ENCODE measurements around the gene FADS3. TPM values are rescaled to one million over a fixed set of nuclear protein-coding genes. Genes with fewer than 3 reads are reported as not detected.

FADS3 gene
- total RNA-seq, 3 donors from 2014 or later (not counting 1 experiment from before 2014, with no cell fraction given): 10.8 to 17.8 (median 11.5) TPM

DNA sequence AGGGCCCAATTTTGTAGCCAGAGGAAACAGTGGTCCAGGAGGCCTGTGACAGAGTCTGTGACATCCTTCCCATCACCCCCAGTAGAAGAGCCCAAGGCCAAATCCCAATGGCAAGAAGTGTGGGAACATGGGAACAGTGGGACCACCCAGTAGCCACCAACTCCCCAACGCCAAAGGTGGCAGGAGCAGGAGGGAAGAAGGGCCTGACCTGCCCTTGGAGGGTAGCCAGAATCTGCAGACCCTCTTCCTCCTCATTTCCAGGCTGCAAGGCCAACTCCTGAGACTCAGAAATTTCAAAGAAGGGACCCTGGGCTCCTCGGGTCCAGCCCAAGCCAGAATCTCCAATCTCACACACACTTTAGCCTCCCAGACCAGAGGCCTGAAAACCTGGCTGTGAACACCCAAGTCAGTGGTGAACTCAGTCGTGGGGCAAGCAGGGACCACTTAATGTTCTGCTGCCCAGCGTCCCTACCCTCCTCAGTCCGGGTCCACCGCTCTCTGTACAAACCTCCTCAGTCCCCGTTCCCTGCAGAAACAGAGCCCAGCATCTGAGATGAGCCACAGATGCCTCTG, 19.9 kb upstream of the FADS3 start:
- TF ChIP-seq, protein P1, sequence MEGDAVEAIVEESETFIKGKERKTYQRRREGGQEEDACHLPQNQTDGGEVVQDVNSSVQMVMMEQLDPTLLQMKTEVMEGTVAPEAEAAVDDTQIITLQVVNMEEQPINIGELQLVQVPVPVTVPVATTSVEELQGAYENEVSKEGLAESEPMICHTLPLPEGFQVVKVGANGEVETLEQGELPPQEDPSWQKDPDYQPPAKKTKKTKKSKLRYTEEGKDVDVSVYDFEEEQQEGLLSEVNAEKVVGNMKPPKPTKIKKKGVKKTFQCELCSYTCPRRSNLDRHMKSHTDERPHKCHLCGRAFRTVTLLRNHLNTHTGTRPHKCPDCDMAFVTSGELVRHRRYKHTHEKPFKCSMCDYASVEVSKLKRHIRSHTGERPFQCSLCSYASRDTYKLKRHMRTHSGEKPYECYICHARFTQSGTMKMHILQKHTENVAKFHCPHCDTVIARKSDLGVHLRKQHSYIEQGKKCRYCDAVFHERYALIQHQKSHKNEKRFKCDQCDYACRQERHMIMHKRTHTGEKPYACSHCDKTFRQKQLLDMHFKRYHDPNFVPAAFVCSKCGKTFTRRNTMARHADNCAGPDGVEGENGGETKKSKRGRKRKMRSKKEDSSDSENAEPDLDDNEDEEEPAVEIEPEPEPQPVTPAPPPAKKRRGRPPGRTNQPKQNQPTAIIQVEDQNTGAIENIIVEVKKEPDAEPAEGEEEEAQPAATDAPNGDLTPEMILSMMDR (IDR thresholded peaks at IDR 0.05): no peak
- Histone ChIP-seq H3K4me3 (ENCODE audit: low read length) (no peak overlapping the region), H3K9me3 (ENCODE audit: control insufficient read depth, insufficient read depth, low read length) (no peaks in the 10 kb centered on the region), H3K36me3 (ENCODE audit: control insufficient read depth, insufficient read depth, low read length) (no peaks in the 10 kb centered on the region), H3K4me1 (ENCODE audit: control insufficient read depth, insufficient read depth, low read length) (peaks cover 5% of the 10 kb centered on the region), H3K27ac (ENCODE audit: low read length) (no peak overlapping the region), H3K27me3 (ENCODE audit: control insufficient read depth, insufficient read depth, low read length) (no peaks in the 10 kb centered on the region)
- WGBS (ENCODE audit: insufficient coverage): 83% methylated on average over 7 of the region's 7 CpGs
- H3K4me3 Mint-ChIP-seq: no peak overlapping the region
- no peak for DNase-seq
- peaks cover 0 to 6% of the 10 kb centered on the region in 2 donors for H3K4me1 Mint-ChIP-seq
- peaks cover 7 to 22% of the 10 kb centered on the region in 2 donors for H3K27me3 Mint-ChIP-seq (ENCODE audit: low read depth in 2 of 2)
- H3K9me3 Mint-ChIP-seq: no peaks in the 10 kb centered on the region
- no peaks in the 10 kb centered on the region for H3K36me3 Mint-ChIP-seq
- intact Hi-C loops (cut with micrococcal nuclease): no loop called here
- no peak overlapping the region for H3K27ac Mint-ChIP-seq
- ATAC-seq: no peak

DNA sequence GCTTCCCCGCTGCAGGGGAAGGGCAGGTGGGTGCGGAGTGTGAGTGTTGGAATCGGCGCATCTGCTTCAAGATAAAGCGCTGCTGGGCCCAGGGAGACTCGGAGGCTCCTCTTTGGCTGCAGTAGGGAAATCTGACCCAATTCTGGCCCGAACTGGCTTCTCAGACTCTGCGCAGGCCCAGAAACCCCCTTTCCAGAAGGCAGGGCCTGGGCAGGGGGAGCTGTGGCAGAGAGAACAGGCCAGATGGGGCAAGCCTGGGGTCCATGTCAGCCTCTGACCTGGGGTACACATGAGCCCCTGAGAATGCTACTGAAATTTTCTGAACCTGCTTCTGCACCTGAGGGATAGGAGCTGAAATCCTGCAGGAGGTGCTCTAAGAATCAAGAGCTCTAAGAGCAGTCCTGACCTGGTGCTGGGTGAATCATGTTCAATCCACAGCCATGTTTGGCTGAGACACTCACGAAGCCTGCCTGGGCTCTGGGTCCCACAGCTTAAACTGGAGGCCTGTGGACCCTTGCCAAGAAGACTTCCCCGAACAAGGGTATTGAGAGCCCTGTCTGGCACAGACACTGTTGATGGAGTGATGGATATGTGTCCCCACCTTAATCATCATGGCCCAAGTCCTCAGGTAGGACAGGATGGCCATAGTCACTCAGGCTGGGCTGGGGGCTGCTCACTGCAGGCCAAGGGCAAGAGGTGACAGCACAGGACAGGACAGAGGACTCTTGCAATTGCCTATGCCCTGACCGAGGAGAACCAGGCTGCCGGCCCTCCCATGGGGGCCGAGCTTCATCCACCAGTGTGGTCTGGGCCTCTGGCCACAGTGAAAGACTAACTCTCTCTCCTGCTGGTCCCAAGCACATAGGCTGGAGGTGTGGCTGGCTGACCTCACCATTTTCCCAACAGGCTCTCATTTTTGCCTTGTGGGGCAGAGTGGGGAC, 19.1 kb upstream of the FADS3 start:
- H3K4me3 ChIP-seq (ENCODE audit: low read length): no peak overlapping the region
- Mint-ChIP-seq H3K9me3 (no peaks in the 10 kb centered on the region), H3K4me3 (no peak overlapping the region), H3K4me1 (peaks cover 0 to 6% of the 10 kb centered on the region in 2 donors), H3K27ac (no peak overlapping the region), H3K27me3 (ENCODE audit: low read depth in 2 of 2) (peaks cover 4 to 18% of the 10 kb centered on the region in 2 donors), H3K36me3 (no peaks in the 10 kb centered on the region)
- TF ChIP-seq, protein P1 (IDR thresholded peaks at IDR 0.05): no peak
- no peak overlapping the region for H3K27ac ChIP-seq (ENCODE audit: low read length)
- ATAC-seq (no peak), DNase-seq (no peak)
- no peaks in the 10 kb centered on the region for H3K9me3 ChIP-seq (ENCODE audit: control insufficient read depth, insufficient read depth, low read length)
- H3K36me3 ChIP-seq (ENCODE audit: control insufficient read depth, insufficient read depth, low read length): no peaks in the 10 kb centered on the region
- H3K4me1 ChIP-seq (ENCODE audit: control insufficient read depth, insufficient read depth, low read length): peaks cover 5% of the 10 kb centered on the region
- intact Hi-C loops (cut with micrococcal nuclease): no loop called here
- WGBS (ENCODE audit: insufficient coverage): 86% methylated on average over 13 of the region's 13 CpGs
- no peaks in the 10 kb centered on the region for H3K27me3 ChIP-seq (ENCODE audit: control insufficient read depth, insufficient read depth, low read length)

DNA sequence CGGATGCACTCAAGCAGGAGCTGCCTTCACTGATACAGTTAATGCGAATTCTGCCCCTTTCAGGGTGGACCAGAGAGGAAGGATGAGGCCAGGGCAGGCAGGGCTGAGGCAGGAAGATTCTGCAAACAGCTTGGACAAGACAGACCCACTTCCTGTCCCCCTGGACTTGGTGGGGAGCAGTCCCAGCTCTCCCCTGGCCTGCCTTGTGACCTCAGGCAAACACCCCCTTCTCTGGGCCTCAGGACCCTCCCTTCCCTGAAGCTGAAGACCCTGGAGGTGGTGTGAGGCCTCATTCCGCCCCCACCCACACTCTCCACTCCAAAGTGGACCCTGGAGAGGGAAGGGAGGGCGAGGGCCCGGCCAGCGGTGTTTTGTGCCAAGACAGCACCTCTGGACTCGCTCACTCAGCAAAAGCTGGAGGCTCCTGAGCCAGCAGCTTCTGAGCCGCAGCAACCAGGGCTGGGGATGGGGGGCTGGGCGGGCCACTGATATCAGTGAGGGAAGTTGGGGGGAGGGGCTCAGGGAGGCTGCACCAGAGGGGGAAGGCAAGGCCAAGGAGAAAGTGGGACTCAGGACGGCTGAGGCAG, 17.5 kb upstream of the FADS3 start:
- ATAC-seq: no peak
- intact Hi-C loops (cut with micrococcal nuclease): no loop called here
- Mint-ChIP-seq H3K36me3 (no peaks in the 10 kb centered on the region), H3K9me3 (no peaks in the 10 kb centered on the region), H3K4me1 (peaks cover 0 to 6% of the 10 kb centered on the region in 2 donors), H3K27ac (no peak overlapping the region), H3K4me3 (no peak overlapping the region), H3K27me3 (ENCODE audit: low read depth in 2 of 2) (peaks cover 0 to 10% of the 10 kb centered on the region in 2 donors)
- WGBS (ENCODE audit: insufficient coverage): 86% methylated on average over 9 of the region's 10 CpGs
- Histone ChIP-seq H3K9me3 (ENCODE audit: control insufficient read depth, insufficient read depth, low read length) (no peaks in the 10 kb centered on the region), H3K4me1 (ENCODE audit: control insufficient read depth, insufficient read depth, low read length) (peaks cover 5% of the 10 kb centered on the region), H3K4me3 (ENCODE audit: low read length) (no peak overlapping the region), H3K36me3 (ENCODE audit: control insufficient read depth, insufficient read depth, low read length) (no peaks in the 10 kb centered on the region), H3K27me3 (ENCODE audit: control insufficient read depth, insufficient read depth, low read length) (no peaks in the 10 kb centered on the region), H3K27ac (ENCODE audit: low read length) (no peak overlapping the region)
- TF ChIP-seq, protein P1 (IDR thresholded peaks at IDR 0.05): no peak
- no peak for DNase-seq
